LNCaP clone FGC (cell line): ENCODE measurements around the gene UNK.

ENCODE experiments used
- DNase-seq: peaks from one replicate; pipeline ENCODE4 v3.0.0-alpha.2; 2011; ENCODE audit warnings: low read depth
- H3K4me3 ChIP-seq: 2 replicates; pipeline ENCODE4 v1.5.1; 2011; ENCODE audit warnings: mild to moderate bottlenecking, low read depth, low read length, control low read depth
- CTCF ChIP-seq: IDR thresholded peaks from 2 replicates; pipeline ENCODE4 v1.5.1; 2012; ENCODE audit warnings: mild to moderate bottlenecking; ENCODE audit not compliant: control insufficient read depth, insufficient read depth; ENCODE audit errors: extremely low read depth

UNK gene

GRCh38 chr17:75750661-75751423 lies 33.8 kb upstream of the UNK start:
- no peak for DNase-seq
- no peak for TF ChIP-seq CTCF
- no peak overlapping the region for H3K4me3 ChIP-seq

- TF ChIP-seq CTCF: no peak
- DNase-seq: no peak
- no peak overlapping the region for H3K4me3 ChIP-seq
Measured at GRCh38 chr17:75751676-75752404, 32.8 kb upstream of the UNK start.

GRCh38 chr17:75752405-75752709 lies 32.2 kb upstream of the UNK start:
- TF ChIP-seq CTCF: no peak
- DNase-seq: no peak
- H3K4me3 ChIP-seq: no peak overlapping the region

GRCh38 chr17:75752802-75753513 lies 31.6 kb upstream of the UNK start:
- DNase-seq: no peak
- no peak overlapping the region for H3K4me3 ChIP-seq
- TF ChIP-seq CTCF: 0 out of 2 replicates have a peak, but pooled peaks have one; percentile 3

- TF ChIP-seq CTCF: no peak
Measured at GRCh38 chr17:75753514-75754377, 30.9 kb upstream of the UNK start.

GRCh38 chr17:75754378-75755204 lies 30.0 kb upstream of the UNK start:
- no peak for TF ChIP-seq CTCF

More at GRCh38 chr17:75753514-75754377, 30.9 kb upstream of the UNK start:
- no peak for DNase-seq
- no peak overlapping the region for H3K4me3 ChIP-seq

More at GRCh38 chr17:75754378-75755204, 30.0 kb upstream of the UNK start:
- H3K4me3 ChIP-seq: no peak overlapping the region
- no peak for DNase-seq
